A549 (cell line): ENCODE results near the gene JUP. TPM values are rescaled to one million over a fixed set of nuclear protein-coding genes. Genes with fewer than 3 reads are reported as not detected.

Source experiments
- ATAC-seq, 2 experiments: fragments of 200-7000 bp in 1 of 2; fragments of >200 bp in 1 of 2; cut with Nextera tagmentation in 1 of 2; cut with Tn5 transposase in 1 of 2; 3 replicates each; pipeline versions ENCODE4 v1.8.0 to v1.9.1; 2018 to 2020; ENCODE audit warnings: mild to moderate bottlenecking in 1 of 2, moderate library complexity in 1 of 2
- CTCF ChIA-PET: fragments of 300-600 bp; sonication (Branson Sonifier 250); formaldehyde crosslinking; extraction: SDS; loops from one replicate; lab custom pipeline; 2021; ENCODE audit warnings: antibody characterized with exemption, inconsistent platforms; lab: Yijun Ruan, JAX
- POLR2A ChIA-PET: fragments of 350-600 bp; formaldehyde crosslinking; extraction: SDS; loops from one replicate; lab custom pipeline; 2021; ENCODE audit warnings: antibody characterized with exemption, inconsistent platforms; lab: Yijun Ruan, JAX
- DNase-seq, 2 experiments: peaks; one replicate each; pipeline versions ENCODE4 v3.0.0 to v3.0.0-alpha.2; 2011 to 2016; ENCODE audit warnings: low read depth in 1 of 2, low spot score in 1 of 2
- FAIRE-seq: peaks from 2 replicates; lab custom pipeline; 2011; peaks lifted over from hg19 to GRCh38; lab: Jason Lieb, UNC
- H3K27ac ChIP-seq, 2 experiments: fragments of >200 bp; sonication (Bioruptor Twin); formaldehyde crosslinking; 3 replicates each; pipeline ENCODE4 v1.5.1; 2016 to 2017
- H3K4me1 ChIP-seq: fragments of >200 bp; sonication (Bioruptor Twin); formaldehyde crosslinking; 3 replicates; pipeline ENCODE4 v1.6.1; 2016
- H3K4me2 ChIP-seq: fragments of >200 bp; sonication (Bioruptor Twin); formaldehyde crosslinking; 3 replicates; pipeline ENCODE4 v1.6.1; 2016
- H3K4me3 ChIP-seq: fragments of >200 bp; sonication (Bioruptor Twin); formaldehyde crosslinking; 3 replicates; pipeline ENCODE4 v1.5.1; 2016
- H3K9me3 ChIP-seq: fragments of >200 bp; sonication (Bioruptor Twin); formaldehyde crosslinking; 3 replicates; pipeline ENCODE4 v1.6.1; 2016
- BHLHE40 ChIP-seq: IDR thresholded peaks from 2 replicates; pipeline ENCODE4 v1.6.1; 2012; ENCODE audit warnings: low read depth, low read length, inconsistent platforms
- CBX8 ChIP-seq: fragments of 200-600 bp; sonication (generic); IDR thresholded peaks from 2 replicates; pipeline ENCODE4 v1.6.1; 2016
- ESRRA ChIP-seq: fragments of 150-350 bp; IDR thresholded peaks from 2 replicates; pipeline ENCODE4 v1.6.1; 2014; ENCODE audit warnings: mild to moderate bottlenecking, low read length, borderline replicate concordance
- HES2 ChIP-seq: fragments of >200 bp; sonication (Bioruptor Twin); formaldehyde crosslinking; IDR thresholded peaks from 2 replicates; pipeline ENCODE4 v1.6.1; 2016
- HOXA7 ChIP-seq: fragments of 250-450 bp; sonication (Bioruptor Pico); IDR thresholded peaks from 2 replicates; pipeline ENCODE4 v1.5.0; 2020; ENCODE audit warnings: mild to moderate bottlenecking, moderate library complexity
- JUN ChIP-seq, 2 experiments: fragments of >200 bp; sonication (Bioruptor Twin); formaldehyde crosslinking; IDR thresholded peaks; 2 replicates in 1 of 2; 3 replicates in 1 of 2; pipeline ENCODE4 v1.6.1; 2016 to 2017
- KDM1A ChIP-seq: fragments of 200-600 bp; sonication (generic); IDR thresholded peaks from 2 replicates; pipeline ENCODE4 v1.6.1; 2016; ENCODE audit warnings: low read depth, mild to moderate bottlenecking
- POLR2AphosphoS2 ChIP-seq: conservative IDR thresholded peaks from 2 replicates; pipeline ENCODE4 v1.6.1; 2012; ENCODE audit warnings: low read length, improper control_type of control experiment, inconsistent platforms
- RARB ChIP-seq: fragments of 250-450 bp; sonication (Bioruptor Pico); IDR thresholded peaks from 2 replicates; pipeline ENCODE4 v1.8.0; 2021; ENCODE audit warnings: mild to moderate bottlenecking, moderate library complexity
- RFX5 ChIP-seq: fragments of 450-650 bp; IDR thresholded peaks from 2 replicates; pipeline ENCODE4 v1.7.1; 2014; ENCODE audit warnings: antibody characterized with exemption, mild to moderate bottlenecking, moderate library complexity
- TP53 ChIP-seq: fragments of 250-450 bp; sonication (Bioruptor Pico); IDR thresholded peaks from 2 replicates; pipeline ENCODE4 v1.5.0; 2021; ENCODE audit warnings: mild to moderate bottlenecking, moderate library complexity
- WGBS: methylation state at CpG from one replicate; pipeline ENCODE4 v1.1.6; 2017; ENCODE audit errors: missing lambda C conversion rate; 5-methylcytosine and 5-hydroxymethylcytosine counted together
- polyA plus RNA-seq, 4 experiments: library from polyadenylated mRNA; depleted of rRNA in 3 of 4; stranded (reverse); fragments of >200 nt; fragmentation: RNase III in 1 of 4; extraction: RNeasy Plus Mini Kit Qiagen cat#74134 plus additional on column Dnase treatment in 1 of 4; gene quantifications; 2 replicates in 3 of 4; 3 replicates in 1 of 4; pipeline ENCODE4 v1.2.3, GENCODE V29; 2011 to 2017
- TF ChIP-seq, protein P1 (sequence below): IDR thresholded peaks from 2 replicates; pipeline ENCODE4 v1.6.1; 2012; ENCODE audit warnings: low read depth, borderline replicate concordance
- TF ChIP-seq, protein P2 (sequence below): fragments of 150-350 bp; IDR thresholded peaks from 2 replicates; pipeline ENCODE4 v1.6.1; 2014; ENCODE audit warnings: low read depth, mild to moderate bottlenecking, low read length
- TF ChIP-seq, protein P3 (sequence below): IDR thresholded peaks from 2 replicates; pipeline ENCODE4 v1.6.1; 2012
- TF ChIP-seq, protein P4 (sequence below): fragments of 200-600 bp; sonication (generic); IDR thresholded peaks from 2 replicates; pipeline ENCODE4 v1.6.1; 2016; ENCODE audit warnings: antibody characterized with exemption, mild to moderate bottlenecking, moderate library complexity
- TF ChIP-seq, protein P5 (sequence below): fragments of >200 bp; sonication (Bioruptor Twin); formaldehyde crosslinking; IDR thresholded peaks from 3 replicates; pipeline ENCODE4 v1.6.1; 2016

The JUP gene
- polyA plus RNA-seq, 2 of the 4 experiments (the other 2 are of a cell fraction): 54.8 to 107 TPM

GRCh38 chr17:41823141-41823524 is 36.6 kb upstream of the JUP start:
- ChIA-PET POLR2A (interaction anchor here (0.5 to 2.2 kb wide), 4 partner anchors 8 to 50 kb away, joined by 3 to 8 read pairs (median 4); partner anchors contain the start of genes FKBP10, KLHL11 and P3H4), CTCF (interaction anchor here (0.9 to 1.2 kb wide), 4 partner anchors 12 to 127 kb away, joined by 3 to 6 read pairs (median 3); partner anchors contain the start of gene P3H4)
- TF ChIP-seq HOXA7 (CRISPR knock-in tag) (no peak), JUN (IDR thresholded peaks at IDR 0.05) (peak in 1 of 2 experiments; percentile 51; a peak in 2 of 5 replicates), BHLHE40 (no peak), HES2 (no peak), RFX5 (no peak)
- TF ChIP-seq, protein P1, sequence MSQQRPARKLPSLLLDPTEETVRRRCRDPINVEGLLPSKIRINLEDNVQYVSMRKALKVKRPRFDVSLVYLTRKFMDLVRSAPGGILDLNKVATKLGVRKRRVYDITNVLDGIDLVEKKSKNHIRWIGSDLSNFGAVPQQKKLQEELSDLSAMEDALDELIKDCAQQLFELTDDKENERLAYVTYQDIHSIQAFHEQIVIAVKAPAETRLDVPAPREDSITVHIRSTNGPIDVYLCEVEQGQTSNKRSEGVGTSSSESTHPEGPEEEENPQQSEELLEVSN: no peak
- TF ChIP-seq, protein P2, sequence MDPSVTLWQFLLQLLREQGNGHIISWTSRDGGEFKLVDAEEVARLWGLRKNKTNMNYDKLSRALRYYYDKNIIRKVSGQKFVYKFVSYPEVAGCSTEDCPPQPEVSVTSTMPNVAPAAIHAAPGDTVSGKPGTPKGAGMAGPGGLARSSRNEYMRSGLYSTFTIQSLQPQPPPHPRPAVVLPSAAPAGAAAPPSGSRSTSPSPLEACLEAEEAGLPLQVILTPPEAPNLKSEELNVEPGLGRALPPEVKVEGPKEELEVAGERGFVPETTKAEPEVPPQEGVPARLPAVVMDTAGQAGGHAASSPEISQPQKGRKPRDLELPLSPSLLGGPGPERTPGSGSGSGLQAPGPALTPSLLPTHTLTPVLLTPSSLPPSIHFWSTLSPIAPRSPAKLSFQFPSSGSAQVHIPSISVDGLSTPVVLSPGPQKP: no peak
- TF ChIP-seq, protein P3, sequence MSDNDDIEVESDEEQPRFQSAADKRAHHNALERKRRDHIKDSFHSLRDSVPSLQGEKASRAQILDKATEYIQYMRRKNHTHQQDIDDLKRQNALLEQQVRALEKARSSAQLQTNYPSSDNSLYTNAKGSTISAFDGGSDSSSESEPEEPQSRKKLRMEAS: no peak
- H3K4me3 ChIP-seq: no peak overlapping the region
- FAIRE-seq (no peak), ATAC-seq (no peak; a peak in 2 of 6 replicates), DNase-seq (no peak)
- H3K4me1 ChIP-seq: no peaks in the 10 kb centered on the region
- no peaks in the 10 kb centered on the region for H3K9me3 ChIP-seq
- WGBS: 88% methylated on average over 1 of the region's 1 CpG
- H3K27ac ChIP-seq: no peak overlapping the region
- no peak overlapping the region for H3K4me2 ChIP-seq

DNA sequence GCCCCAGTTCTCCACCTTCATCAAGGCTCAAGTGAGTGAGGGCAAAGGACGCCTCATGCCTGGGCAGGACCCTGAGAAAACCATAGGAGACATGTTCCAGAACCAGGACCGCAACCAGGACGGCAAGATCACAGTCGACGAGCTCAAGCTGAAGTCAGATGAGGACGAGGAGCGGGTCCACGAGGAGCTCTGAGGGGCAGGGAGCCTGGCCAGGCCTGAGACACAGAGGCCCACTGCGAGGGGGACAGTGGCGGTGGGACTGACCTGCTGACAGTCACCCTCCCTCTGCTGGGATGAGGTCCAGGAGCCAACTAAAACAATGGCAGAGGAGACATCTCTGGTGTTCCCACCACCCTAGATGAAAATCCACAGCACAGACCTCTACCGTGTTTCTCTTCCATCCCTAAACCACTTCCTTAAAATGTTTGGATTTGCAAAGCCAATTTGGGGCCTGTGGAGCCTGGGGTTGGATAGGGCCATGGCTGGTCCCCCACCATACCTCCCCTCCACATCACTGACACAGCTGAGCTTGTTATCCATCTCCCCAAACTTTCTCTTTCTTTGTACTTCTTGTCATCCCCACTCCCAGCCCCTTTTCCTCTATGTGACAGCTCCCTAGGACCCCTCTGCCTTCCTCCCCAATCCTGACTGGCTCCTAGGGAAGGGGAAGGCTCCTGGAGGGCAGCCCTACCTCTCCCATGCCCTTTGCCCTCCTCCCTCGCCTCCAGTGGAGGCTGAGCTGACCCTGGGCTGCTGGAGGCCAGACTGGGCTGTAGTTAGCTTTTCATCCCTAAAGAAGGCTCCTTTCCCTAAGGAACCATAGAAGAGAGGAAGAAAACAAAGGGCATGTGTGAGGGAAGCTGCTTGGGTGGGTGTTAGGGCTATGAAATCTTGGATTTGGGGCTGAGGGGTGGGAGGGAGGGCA is 36.0 kb upstream of the JUP start:
- Histone ChIP-seq H3K27ac (no peak overlapping the region), H3K9me3 (no peaks in the 10 kb centered on the region), H3K4me3 (no peak overlapping the region), H3K4me1 (no peaks in the 10 kb centered on the region), H3K4me2 (no peak overlapping the region)
- ChIA-PET CTCF (interaction anchor here (0.7 to 1.2 kb wide), 5 partner anchors 11 to 126 kb away, joined by 3 to 6 read pairs (median 3); partner anchors contain the start of gene P3H4), POLR2A (interaction anchor here (0.5 to 2.2 kb wide), 3 partner anchors 9 to 50 kb away, joined by 3 to 8 read pairs (median 4); partner anchors contain the start of genes FKBP10 and P3H4)
- DNase-seq: no peak
- no peak; a peak in 1 of 6 replicates for ATAC-seq
- no peak for TF ChIP-seq HOXA7 (CRISPR knock-in tag)
- TF ChIP-seq, protein P4, sequence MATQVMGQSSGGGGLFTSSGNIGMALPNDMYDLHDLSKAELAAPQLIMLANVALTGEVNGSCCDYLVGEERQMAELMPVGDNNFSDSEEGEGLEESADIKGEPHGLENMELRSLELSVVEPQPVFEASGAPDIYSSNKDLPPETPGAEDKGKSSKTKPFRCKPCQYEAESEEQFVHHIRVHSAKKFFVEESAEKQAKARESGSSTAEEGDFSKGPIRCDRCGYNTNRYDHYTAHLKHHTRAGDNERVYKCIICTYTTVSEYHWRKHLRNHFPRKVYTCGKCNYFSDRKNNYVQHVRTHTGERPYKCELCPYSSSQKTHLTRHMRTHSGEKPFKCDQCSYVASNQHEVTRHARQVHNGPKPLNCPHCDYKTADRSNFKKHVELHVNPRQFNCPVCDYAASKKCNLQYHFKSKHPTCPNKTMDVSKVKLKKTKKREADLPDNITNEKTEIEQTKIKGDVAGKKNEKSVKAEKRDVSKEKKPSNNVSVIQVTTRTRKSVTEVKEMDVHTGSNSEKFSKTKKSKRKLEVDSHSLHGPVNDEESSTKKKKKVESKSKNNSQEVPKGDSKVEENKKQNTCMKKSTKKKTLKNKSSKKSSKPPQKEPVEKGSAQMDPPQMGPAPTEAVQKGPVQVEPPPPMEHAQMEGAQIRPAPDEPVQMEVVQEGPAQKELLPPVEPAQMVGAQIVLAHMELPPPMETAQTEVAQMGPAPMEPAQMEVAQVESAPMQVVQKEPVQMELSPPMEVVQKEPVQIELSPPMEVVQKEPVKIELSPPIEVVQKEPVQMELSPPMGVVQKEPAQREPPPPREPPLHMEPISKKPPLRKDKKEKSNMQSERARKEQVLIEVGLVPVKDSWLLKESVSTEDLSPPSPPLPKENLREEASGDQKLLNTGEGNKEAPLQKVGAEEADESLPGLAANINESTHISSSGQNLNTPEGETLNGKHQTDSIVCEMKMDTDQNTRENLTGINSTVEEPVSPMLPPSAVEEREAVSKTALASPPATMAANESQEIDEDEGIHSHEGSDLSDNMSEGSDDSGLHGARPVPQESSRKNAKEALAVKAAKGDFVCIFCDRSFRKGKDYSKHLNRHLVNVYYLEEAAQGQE: no peak
- TF ChIP-seq KDM1A: no peak
- TF ChIP-seq, protein P1: no peak
- no peak for FAIRE-seq
- WGBS: 91% methylated on average over 12 of the region's 12 CpGs

DNA sequence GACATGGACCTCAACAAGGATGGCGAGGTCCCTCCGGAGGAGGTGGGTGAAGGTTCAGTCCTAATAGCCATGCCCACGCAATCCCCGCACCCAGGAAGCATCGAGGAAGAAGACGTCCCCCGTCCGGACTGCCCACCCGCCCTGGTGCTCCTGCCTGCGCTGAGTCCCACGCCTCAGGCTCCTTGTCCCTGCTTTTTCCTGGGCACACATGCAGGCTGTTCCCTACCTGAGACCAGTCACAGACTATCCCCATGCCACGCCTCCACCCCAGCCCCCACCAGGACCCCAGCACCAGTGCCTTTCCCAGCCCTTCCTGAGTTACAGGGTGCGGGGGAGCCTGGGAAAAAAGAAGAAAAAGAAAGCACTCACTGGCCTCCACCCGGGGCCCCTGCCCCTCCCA is 35.3 kb upstream of the JUP start:
- ChIA-PET CTCF (interaction anchor here (0.9 to 1.0 kb wide), 2 partner anchors 9 to 73 kb away, joined by 3 to 4 read pairs; no protein-coding TSS in a partner anchor), POLR2A (no interaction called here)
- Histone ChIP-seq H3K27ac (no peak overlapping the region), H3K4me1 (no peaks in the 10 kb centered on the region), H3K9me3 (no peaks in the 10 kb centered on the region), H3K4me2 (no peak overlapping the region), H3K4me3 (no peak overlapping the region)
- DNase-seq (no peak), ATAC-seq (peak in 1 of 2 experiments; percentile 3; a peak in 1 of 6 replicates), FAIRE-seq (no peak)
- WGBS: 88% methylated on average over 14 of the region's 14 CpGs
- TF ChIP-seq RFX5: no peak
- TF ChIP-seq, protein P1: no peak
- no peak for TF ChIP-seq POLR2AphosphoS2
- TF ChIP-seq CBX8: no peak
- no peak; a peak in 1 of 5 replicates for TF ChIP-seq JUN (IDR thresholded peaks at IDR 0.05)
- no peak for TF ChIP-seq RARB
- TF ChIP-seq, protein P5, sequence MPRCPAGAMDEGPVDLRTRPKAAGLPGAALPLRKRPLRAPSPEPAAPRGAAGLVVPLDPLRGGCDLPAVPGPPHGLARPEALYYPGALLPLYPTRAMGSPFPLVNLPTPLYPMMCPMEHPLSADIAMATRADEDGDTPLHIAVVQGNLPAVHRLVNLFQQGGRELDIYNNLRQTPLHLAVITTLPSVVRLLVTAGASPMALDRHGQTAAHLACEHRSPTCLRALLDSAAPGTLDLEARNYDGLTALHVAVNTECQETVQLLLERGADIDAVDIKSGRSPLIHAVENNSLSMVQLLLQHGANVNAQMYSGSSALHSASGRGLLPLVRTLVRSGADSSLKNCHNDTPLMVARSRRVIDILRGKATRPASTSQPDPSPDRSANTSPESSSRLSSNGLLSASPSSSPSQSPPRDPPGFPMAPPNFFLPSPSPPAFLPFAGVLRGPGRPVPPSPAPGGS: no peak
- no peak for TF ChIP-seq ESRRA
- TF ChIP-seq TP53: no peak
